Measurements from ENCODE around the gene CHST8. TPM values are rescaled to one million over a fixed set of nuclear protein-coding genes. Genes with fewer than 3 reads are reported as not detected.
"Not testable (repeated sequence)": the region's sequence is repeated elsewhere in the genome, so short reads cannot be mapped to it uniquely, and the experiment has no call there.

Gene CHST8
- total RNA-seq, 1 experiment from 2014 or later: not detected

DNA sequence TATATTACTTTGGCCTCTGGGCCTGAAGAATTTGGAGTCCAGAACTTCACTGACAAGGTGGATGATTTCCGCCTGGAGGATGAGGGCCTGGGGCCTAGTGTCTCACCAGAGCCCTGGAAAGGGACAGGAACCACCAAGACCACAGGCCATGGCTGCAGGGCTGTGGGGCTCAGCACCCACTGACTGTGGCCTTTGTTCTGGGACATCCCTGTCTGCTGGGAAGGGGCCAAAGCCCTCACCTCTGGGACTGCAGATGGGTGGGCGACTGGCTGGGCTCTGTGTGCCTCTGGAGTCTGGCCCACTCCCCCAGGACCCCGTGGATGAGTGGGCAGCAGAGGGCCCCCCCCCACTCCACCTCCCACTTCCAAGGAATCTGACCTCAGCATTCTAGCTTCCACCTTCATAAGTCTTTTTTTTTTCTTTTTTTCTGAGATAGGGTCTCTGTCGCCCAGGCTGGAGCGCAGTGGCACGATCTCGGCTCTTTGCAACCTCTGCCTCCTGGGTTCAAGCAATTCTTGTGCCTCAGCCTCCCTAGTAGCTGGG is 20.3 kb downstream of the CHST8 start:
- DNase-seq (ENCODE audit: low spot score): no peak

DNA sequence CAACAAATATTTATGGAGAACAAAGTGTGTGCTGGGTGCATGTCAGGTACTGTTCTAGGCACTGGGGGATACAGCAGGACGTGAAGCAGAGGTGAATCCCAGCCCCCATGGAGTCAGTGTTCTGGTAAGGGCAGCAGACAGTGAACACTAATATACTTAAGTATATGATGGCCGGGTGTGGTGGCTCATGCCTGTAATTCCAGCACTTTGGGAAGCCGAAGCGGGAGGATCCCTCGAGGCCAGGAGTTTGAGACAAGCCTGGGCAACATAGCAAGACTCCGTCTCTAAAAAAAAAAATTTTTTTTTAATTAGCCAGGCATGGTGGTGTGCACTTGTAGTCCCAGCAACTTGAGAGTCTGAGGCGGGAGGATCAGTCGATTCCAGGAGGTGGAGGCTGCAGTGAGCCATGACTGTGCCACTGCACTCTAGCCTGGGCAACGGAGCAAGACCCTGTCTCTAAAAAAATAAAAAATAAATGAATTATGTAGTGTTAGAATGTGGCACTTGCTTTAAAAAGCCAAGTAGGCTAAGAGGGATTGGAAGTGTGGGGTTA is 22.6 kb downstream of the CHST8 start:
- DNase-seq (ENCODE audit: low spot score): no peak

- DNase-seq (ENCODE audit: low spot score): no peak
These were observed 24.6 kb downstream of the CHST8 start for GRCh38 chr19:33646306-33646705.

DNA sequence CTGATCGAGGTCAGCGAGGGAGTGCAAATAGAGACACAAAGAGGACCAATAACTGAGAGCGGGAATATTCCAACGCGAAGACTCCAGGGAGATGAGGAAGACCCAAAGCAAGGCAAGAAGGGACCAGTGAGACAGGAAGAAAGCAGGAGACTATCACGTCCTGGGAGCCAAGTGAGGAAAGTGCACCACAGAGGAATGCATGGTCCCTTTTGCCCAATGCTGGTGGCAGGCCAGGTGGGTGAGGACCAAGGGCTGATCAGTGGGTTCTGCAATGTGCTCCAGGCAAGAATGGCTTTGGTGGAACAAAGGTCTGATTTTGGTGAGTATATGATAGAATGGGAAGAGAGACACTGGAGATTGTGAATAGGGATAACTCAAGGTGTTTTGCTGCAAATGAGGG is 25.4 kb downstream of the CHST8 start:
- DNase-seq (ENCODE audit: low spot score): no peak

GRCh38 chr19:33649627-33650305 is 28.0 kb downstream of the CHST8 start:
- DNase-seq (ENCODE audit: low spot score): no peak

- no peak for DNase-seq (ENCODE audit: low spot score)
These were observed 31.9 kb downstream of the CHST8 start for GRCh38 chr19:33653684-33654083.

DNA sequence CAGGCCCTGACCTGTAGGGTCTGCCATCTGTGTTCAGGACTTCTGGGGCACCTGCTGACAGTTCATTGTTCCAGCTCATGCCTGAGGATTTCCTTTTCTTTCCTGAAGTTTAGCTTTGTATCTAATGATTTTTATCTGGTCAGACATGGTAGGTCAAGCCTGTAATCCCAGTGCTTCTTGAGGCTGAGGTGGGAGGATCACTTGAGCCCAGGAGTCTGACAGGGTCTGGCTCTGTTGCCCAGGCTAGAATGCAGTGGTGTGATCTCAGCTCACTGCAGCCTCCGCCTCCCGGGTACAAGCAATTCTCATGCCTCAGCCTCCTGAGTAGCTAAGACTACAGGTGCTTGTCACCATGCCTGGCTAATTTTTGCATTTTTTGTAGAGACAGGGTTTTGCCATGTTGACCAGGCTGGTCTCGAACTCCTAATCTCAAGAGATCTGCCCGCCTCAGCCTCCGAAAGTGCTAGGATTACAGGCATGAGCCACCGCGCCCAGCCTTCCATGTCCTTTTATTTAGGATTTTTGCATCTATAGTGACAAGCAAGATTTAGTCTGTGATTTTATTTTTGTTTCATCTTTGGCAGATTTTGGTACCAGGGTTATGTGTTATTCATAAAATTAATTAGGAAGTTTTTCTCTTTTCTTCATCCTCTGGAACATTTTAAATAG is 33.2 kb downstream of the CHST8 start:
- DNase-seq (ENCODE audit: low spot score): no peak

- DNase-seq (ENCODE audit: low spot score): no peak
These were observed 38.1 kb downstream of the CHST8 start for GRCh38 chr19:33659835-33660234.

GRCh38 chr19:33660410-33661124 is 38.8 kb downstream of the CHST8 start:
- DNase-seq (ENCODE audit: low spot score): no peak

- no peak for DNase-seq (ENCODE audit: low spot score)
These were observed 39.6 kb downstream of the CHST8 start for GRCh38 chr19:33661336-33661735.

- DNase-seq (ENCODE audit: low spot score): no peak
These were observed 40.8 kb downstream of the CHST8 start for GRCh38 chr19:33662391-33663092.

DNA sequence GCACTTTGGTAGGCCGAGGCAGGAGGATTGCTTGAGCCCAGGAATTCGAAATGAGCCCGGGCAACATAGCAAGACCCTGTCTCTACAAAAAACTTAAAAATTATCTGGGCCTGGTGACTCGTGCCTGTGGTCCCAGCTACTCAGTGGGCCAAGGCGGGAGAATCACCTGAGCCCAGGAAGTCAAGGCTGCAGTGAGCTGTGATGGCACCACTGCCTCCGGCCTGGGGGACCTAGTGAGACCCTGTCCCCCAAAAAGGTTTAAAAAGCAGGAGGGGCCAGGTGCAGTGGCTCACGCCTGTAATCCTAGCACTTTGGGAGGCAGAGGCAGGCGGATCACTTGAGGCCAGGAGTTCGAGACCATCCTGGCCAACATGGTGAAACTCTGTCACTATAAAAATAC is 41.6 kb downstream of the CHST8 start:
- not testable (repeated sequence) for DNase-seq (ENCODE audit: low spot score)

- no peak for DNase-seq (ENCODE audit: low spot score)
These were observed 43.0 kb downstream of the CHST8 start for GRCh38 chr19:33664744-33665143.

GRCh38 chr19:33665776-33666595 is 44.2 kb downstream of the CHST8 start:
- DNase-seq (ENCODE audit: low spot score): no peak

- DNase-seq (ENCODE audit: low spot score): no peak
These were observed 45.4 kb downstream of the CHST8 start for GRCh38 chr19:33667141-33667650.

- DNase-seq (ENCODE audit: low spot score): no peak
These were observed 46.1 kb downstream of the CHST8 start for GRCh38 chr19:33667881-33668280.

- no peak for DNase-seq (ENCODE audit: low spot score)
These were observed 47.2 kb downstream of the CHST8 start for GRCh38 chr19:33668968-33669367.

DNA sequence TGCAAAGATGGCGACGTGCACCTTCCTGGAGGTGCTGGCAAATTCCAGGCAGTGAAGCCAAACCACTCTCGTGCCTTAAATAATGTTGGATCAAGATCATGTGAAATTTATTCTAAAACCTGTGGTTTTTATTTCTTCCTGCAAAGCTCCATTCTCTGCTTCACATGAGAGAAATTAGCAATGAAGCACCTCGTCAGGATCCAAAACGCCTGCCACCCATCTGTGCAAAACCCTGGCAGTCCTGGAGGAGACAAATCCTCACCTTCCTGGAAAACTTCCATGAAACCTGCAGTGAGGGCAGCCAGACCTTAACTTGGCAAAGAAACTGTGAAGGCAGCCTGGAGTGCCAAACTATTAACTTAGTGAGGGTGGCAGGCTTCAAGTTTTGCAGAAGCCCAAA is 47.6 kb downstream of the CHST8 start:
- DNase-seq (ENCODE audit: low spot score): no peak

- DNase-seq (ENCODE audit: low spot score): no peak
These were observed 48.6 kb downstream of the CHST8 start for GRCh38 chr19:33670398-33670797.

- no peak for DNase-seq (ENCODE audit: low spot score)
These were observed 49.5 kb downstream of the CHST8 start for GRCh38 chr19:33671211-33671610.
